PFSK-1 (cell line): ENCODE data around the gene CXXC5.

Experiments
- FOXP2 ChIP-seq: optimal IDR thresholded peaks from 2 replicates; pipeline ENCODE3; 2011; ENCODE audit warnings: borderline replicate concordance, control low read depth, inconsistent platforms; ENCODE audit not compliant: insufficient read depth; ENCODE audit errors: extremely low read length, extremely low read depth
- POLR2AphosphoS5 ChIP-seq: IDR thresholded peaks from 2 replicates; pipeline ENCODE4 v1.6.1; 2012; ENCODE audit warnings: low read depth, mild to moderate bottlenecking, control low read depth, low read length, moderate library complexity
- REST ChIP-seq, 2 experiments: IDR thresholded peaks; 2 replicates each; pipeline versions ENCODE4 v1.6.1 to v1.8.0; 2011 to 2012; ENCODE audit warnings: low read depth in 2 of 2, low read length in 2 of 2, control low read depth in 1 of 2, inconsistent platforms in 1 of 2, mild to moderate bottlenecking in 1 of 2, moderate library complexity in 1 of 2; ENCODE audit not compliant: insufficient read depth in 1 of 2
- SIN3A ChIP-seq: IDR thresholded peaks from 2 replicates; pipeline ENCODE4 v1.6.1; 2012; ENCODE audit warnings: mild to moderate bottlenecking, low read length, moderate library complexity, borderline replicate concordance; ENCODE audit not compliant: insufficient read depth
- TAF1 ChIP-seq: IDR thresholded peaks from 2 replicates; pipeline ENCODE4 v1.6.1; 2012; ENCODE audit warnings: low read length, control low read depth, borderline replicate concordance; ENCODE audit not compliant: insufficient read depth

The CXXC5 gene

GRCh38 chr5:139711067-139711905 is 63.1 kb downstream of the CXXC5 start:
- TF ChIP-seq FOXP2: no peak
- TF ChIP-seq REST (IDR thresholded peaks at IDR 0.05; ENCODE audit: insufficient read depth in 1 of 2, low read depth in 2 of 2, low read length in 2 of 2): no peak
- no peak for TF ChIP-seq POLR2AphosphoS5
- TF ChIP-seq TAF1: no peak
- no peak for TF ChIP-seq SIN3A

GRCh38 chr5:139711906-139712224 is 63.7 kb downstream of the CXXC5 start:
- TF ChIP-seq SIN3A (no peak), POLR2AphosphoS5 (no peak), FOXP2 (no peak), REST (IDR thresholded peaks at IDR 0.05; ENCODE audit: insufficient read depth in 1 of 2, low read depth in 2 of 2, low read length in 2 of 2) (no peak), TAF1 (no peak)

GRCh38 chr5:139712412-139712811 is 64.3 kb downstream of the CXXC5 start:
- no peak for TF ChIP-seq REST (IDR thresholded peaks at IDR 0.05; ENCODE audit: insufficient read depth in 1 of 2, low read depth in 2 of 2, low read length in 2 of 2)
- TF ChIP-seq FOXP2: no peak
- TF ChIP-seq TAF1: no peak
- TF ChIP-seq SIN3A: no peak
- no peak for TF ChIP-seq POLR2AphosphoS5

GRCh38 chr5:139717221-139717620 is 69.1 kb downstream of the CXXC5 start:
- no peak for TF ChIP-seq REST (IDR thresholded peaks at IDR 0.05; ENCODE audit: insufficient read depth in 1 of 2, low read depth in 2 of 2, low read length in 2 of 2)
- no peak for TF ChIP-seq FOXP2
